ENCODE results near the gene FAM114A2. TPM values are rescaled to one million over a fixed set of nuclear protein-coding genes. Genes with fewer than 3 reads are reported as not detected.

The FAM114A2 gene
- total RNA-seq, 1 experiment from 2014 or later = 21.3 TPM

DNA sequence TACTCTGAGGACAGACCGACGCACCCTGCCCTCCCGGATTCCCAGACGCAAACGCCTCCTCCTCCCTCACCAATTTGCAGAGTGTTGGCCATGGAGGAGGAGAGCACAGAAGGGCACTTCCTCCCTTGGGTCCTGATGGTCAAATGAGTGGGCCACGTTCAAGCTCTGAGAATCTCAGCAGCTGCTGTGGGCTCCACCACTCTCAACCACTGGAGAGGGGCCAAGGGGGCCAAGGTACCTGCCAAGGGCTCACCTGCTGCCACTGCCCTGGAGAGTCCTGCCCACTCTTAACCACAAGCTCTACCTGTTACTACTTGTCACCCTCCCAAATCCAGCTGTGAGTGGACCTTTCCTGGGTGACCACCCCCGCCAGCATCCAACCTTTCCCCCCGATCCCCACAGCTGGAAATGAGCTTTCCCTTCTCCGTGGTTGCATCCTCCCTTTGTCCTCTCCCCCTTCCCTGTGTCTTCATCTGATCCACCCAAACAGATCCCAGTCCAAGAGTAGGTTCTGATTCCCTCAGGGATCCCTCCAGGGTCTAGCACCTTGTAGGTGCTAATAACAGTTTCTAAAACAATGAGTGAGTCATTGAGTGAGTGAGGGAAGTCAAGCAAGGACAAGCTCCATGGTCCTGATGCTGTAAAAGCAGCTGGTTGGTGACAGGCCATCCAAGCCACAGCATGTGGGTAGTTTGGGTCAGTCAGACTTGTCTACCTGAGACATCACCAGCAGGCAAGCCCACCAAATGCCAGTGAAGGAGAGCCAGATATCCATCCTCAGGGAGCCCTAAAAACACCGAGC, 69.7 kb downstream of the FAM114A2 start:
- TF ChIP-seq, protein P1, sequence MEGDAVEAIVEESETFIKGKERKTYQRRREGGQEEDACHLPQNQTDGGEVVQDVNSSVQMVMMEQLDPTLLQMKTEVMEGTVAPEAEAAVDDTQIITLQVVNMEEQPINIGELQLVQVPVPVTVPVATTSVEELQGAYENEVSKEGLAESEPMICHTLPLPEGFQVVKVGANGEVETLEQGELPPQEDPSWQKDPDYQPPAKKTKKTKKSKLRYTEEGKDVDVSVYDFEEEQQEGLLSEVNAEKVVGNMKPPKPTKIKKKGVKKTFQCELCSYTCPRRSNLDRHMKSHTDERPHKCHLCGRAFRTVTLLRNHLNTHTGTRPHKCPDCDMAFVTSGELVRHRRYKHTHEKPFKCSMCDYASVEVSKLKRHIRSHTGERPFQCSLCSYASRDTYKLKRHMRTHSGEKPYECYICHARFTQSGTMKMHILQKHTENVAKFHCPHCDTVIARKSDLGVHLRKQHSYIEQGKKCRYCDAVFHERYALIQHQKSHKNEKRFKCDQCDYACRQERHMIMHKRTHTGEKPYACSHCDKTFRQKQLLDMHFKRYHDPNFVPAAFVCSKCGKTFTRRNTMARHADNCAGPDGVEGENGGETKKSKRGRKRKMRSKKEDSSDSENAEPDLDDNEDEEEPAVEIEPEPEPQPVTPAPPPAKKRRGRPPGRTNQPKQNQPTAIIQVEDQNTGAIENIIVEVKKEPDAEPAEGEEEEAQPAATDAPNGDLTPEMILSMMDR (IDR thresholded peaks at IDR 0.05; ENCODE audit: unreplicated experiment) = no peak
- Mint-ChIP-seq H3K27ac (ENCODE audit: unreplicated experiment) (no peak overlapping the region), H3K27me3 (ENCODE audit: unreplicated experiment) (peaks cover 73% of the 10 kb centered on the region), H3K9me3 (ENCODE audit: low read depth, unreplicated experiment) (no peaks in the 10 kb centered on the region), H3K4me3 (ENCODE audit: low read depth, unreplicated experiment) (no peak overlapping the region), H3K36me3 (ENCODE audit: insufficient read depth, unreplicated experiment) (no peaks in the 10 kb centered on the region), H3K4me1 (ENCODE audit: low read depth, unreplicated experiment) (no peaks in the 10 kb centered on the region)
- no peak for DNase-seq
- intact Hi-C loops (cut with micrococcal nuclease; ENCODE audit: unreplicated experiment) = no loop called here
- CTCF ChIA-PET = interaction anchor here (0.8 kb wide), 1 partner anchor 473 kb away, joined by 3 read pairs; no protein-coding TSS in a partner anchor
- BruUV-seq (replicated peaks) = no TSS peak

DNA sequence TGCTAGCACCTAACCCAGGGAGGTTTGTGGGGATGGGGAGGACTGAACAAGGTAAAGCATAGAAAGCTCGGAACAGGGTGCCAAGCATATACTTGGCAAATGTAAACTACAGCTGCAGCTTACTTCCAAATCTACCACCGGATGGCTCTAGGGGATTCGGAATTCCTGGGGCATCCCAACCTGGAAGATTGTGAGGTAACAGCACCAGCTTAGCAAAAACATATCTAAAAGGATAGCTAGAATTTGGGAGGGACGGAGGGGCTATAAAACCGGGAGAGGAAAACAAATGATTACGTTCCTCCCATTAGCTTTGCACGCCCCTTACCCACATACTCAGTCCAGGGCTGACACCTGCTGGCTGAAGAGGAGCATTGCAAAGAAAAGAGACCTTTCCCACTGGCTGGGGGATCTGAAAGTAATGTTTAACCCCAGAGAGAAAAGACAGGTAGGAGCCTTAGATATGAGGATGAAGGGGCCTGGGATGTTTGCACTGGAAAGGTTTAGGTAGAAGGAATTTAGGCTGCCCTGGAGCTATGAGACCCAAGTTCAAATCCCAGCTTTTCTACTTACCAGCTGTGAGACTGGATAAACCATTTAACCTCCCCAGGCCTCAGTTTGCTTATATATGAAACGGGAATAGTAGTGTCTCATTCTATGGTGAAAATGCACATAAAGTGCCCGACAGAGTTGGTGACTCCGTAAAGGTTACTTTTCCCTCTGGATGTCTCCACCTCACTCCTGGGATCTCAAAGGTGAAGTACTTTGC, 73.6 kb downstream of the FAM114A2 start:
- no peak overlapping the region for H3K27ac Mint-ChIP-seq (ENCODE audit: unreplicated experiment)
- BruUV-seq (replicated peaks) = no TSS peak
- H3K36me3 Mint-ChIP-seq (ENCODE audit: insufficient read depth, unreplicated experiment) = no peaks in the 10 kb centered on the region
- DNase-seq = peak; percentile 73
- H3K9me3 Mint-ChIP-seq (ENCODE audit: low read depth, unreplicated experiment) = no peaks in the 10 kb centered on the region
- peaks cover 55% of the 10 kb centered on the region for H3K27me3 Mint-ChIP-seq (ENCODE audit: unreplicated experiment)
- intact Hi-C loops (cut with micrococcal nuclease; ENCODE audit: unreplicated experiment) = loop anchor here (1.0 to 2.0 kb wide), 4 partner anchors 469 to 1433 kb away; no protein-coding TSS in a partner anchor
- H3K4me1 Mint-ChIP-seq (ENCODE audit: low read depth, unreplicated experiment) = no peaks in the 10 kb centered on the region
- TF ChIP-seq, protein P1 (IDR thresholded peaks at IDR 0.05; ENCODE audit: unreplicated experiment) = peak; percentile 96
- H3K4me3 Mint-ChIP-seq (ENCODE audit: low read depth, unreplicated experiment) = no peak overlapping the region
- CTCF ChIA-PET = interaction anchor here (0.6 to 2.0 kb wide), 9 partner anchors 10 to 1433 kb away, joined by 3 to 17 read pairs (median 7); partner anchors contain the start of genes CNOT8, FAM114A2 and MFAP3

DNA sequence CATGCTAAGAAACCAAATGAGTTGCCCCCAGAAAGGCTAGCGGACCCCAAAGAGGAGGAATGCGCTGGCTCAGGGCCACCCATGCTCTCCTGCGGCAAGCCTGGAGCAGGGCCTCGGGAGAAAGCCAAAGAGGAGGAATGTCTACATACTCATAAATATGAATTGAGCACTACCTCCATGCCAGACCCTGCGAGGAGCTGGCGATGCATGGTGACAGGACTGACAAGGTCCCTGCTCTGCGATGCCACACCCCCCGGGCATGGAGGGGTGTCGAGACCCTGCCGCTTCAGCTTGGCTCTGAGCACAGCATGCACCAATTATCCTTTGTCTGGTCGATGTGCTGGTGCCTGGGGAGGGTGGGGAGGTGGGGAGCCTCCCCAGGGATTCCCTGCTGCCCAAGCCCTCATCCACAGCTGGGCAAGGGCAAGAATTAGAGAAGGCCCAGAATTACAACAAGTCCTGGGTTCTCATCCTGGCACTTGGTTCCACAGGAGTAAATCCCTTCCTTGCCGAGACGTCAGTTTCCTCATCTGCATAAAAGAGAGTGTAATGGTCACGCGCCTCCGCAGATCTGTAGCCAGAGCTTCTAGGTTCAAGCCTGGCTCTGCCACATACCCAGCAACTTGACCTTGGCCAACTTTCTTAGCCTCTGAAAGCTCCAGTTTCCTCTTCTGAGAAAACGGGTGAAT, 74.4 kb downstream of the FAM114A2 start:
- intact Hi-C loops (cut with micrococcal nuclease; ENCODE audit: unreplicated experiment) = loop anchor here (2.0 kb wide), 1 partner anchor 816 kb away; no protein-coding TSS in a partner anchor
- no peaks in the 10 kb centered on the region for H3K4me1 Mint-ChIP-seq (ENCODE audit: low read depth, unreplicated experiment)
- H3K27ac Mint-ChIP-seq (ENCODE audit: unreplicated experiment) = no peak overlapping the region
- DNase-seq = no peak
- CTCF ChIA-PET = interaction anchor here (0.6 to 2.0 kb wide), 9 partner anchors 11 to 1432 kb away, joined by 3 to 17 read pairs (median 5); partner anchors contain the start of genes CNOT8, FAM114A2 and MFAP3
- no peaks in the 10 kb centered on the region for H3K36me3 Mint-ChIP-seq (ENCODE audit: insufficient read depth, unreplicated experiment)
- TF ChIP-seq, protein P1 (IDR thresholded peaks at IDR 0.05; ENCODE audit: unreplicated experiment) = no peak
- peaks cover 55% of the 10 kb centered on the region for H3K27me3 Mint-ChIP-seq (ENCODE audit: unreplicated experiment)
- H3K9me3 Mint-ChIP-seq (ENCODE audit: low read depth, unreplicated experiment) = no peaks in the 10 kb centered on the region
- no peak overlapping the region for H3K4me3 Mint-ChIP-seq (ENCODE audit: low read depth, unreplicated experiment)
- no TSS peak for BruUV-seq (replicated peaks)

Data from Calu3 (cell line).